Middle frontal gyrus (tissue), 1 donor: Measurements from ENCODE around the gene MUC5AC.
"Not testable (repeated sequence)": the region's sequence is repeated elsewhere in the genome, so short reads cannot be mapped to it uniquely, and the experiment has no call there.

Experiments
- DNase-seq: peaks from one replicate; pipeline ENCODE4 v3.0.0-alpha.2; 2015; ENCODE audit warnings: low spot score; ENCODE audit errors: extremely low spot score

Gene MUC5AC

DNA sequence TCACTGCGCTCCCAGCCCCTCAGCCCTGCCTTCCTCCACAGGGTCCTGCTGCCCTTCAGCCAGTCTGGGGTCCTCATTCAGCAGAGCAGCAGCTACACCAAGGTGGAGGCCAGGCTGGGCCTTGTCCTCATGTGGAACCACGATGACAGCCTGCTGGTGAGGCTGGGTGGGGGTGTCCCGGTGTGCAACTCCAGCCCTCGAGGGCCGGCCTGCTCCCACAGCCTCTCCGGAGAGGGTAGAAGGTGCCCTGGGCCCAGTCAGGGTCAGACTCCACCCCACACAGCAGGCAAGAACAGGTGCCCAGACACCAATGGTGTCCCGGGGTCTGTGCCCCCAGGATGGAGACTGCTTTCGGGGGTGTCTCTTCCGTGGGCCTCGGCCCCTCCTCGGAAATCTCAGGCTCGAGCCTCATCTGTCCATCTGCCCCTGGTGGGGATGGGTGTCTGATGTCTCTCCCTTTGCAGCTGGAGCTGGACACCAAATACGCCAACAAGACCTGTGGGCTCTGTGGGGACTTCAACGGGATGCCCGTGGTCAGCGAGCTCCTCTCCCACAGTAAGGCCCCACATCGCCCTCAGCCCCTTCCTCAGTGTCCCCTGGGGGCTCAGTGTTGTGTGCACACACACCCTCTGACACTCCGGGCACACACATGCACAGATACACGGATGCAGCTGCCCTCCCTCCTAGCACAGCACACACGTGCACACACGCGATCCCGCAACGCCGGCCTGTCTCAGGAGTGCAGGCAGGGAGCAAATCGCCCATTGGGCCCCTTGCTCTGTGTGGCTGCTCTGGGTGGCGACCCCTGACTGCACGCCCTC is 4.9 kb downstream of the MUC5AC start:
- no peak for DNase-seq

DNA sequence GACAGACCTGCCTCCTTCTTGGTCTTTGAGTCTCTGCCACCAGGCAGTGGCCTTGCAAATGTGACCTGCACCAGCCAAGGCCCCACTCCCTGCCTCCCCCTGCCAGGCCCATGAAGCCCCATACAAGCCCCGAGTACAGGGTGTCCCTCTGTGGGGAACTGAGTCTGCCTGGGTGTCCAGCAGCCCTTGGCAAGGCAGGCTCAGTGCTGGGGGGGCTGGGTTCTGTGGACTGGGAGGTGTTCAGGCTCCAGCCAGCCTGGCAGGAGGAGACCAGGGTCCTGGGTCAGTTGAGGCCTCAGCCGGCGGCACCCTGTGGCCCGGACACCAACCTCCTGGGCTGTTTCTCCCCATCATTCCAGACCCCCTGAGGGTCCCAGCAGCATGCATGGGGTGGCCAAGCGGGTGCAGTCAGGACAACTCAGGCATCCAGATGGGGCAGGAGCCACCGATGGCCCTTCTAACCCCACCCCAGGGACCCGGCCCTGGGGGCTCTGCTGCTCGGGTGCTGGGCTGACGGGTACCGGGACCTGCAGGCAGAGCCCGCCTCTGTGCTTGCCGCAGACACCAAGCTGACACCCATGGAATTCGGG is 5.7 kb downstream of the MUC5AC start:
- no peak for DNase-seq

DNA sequence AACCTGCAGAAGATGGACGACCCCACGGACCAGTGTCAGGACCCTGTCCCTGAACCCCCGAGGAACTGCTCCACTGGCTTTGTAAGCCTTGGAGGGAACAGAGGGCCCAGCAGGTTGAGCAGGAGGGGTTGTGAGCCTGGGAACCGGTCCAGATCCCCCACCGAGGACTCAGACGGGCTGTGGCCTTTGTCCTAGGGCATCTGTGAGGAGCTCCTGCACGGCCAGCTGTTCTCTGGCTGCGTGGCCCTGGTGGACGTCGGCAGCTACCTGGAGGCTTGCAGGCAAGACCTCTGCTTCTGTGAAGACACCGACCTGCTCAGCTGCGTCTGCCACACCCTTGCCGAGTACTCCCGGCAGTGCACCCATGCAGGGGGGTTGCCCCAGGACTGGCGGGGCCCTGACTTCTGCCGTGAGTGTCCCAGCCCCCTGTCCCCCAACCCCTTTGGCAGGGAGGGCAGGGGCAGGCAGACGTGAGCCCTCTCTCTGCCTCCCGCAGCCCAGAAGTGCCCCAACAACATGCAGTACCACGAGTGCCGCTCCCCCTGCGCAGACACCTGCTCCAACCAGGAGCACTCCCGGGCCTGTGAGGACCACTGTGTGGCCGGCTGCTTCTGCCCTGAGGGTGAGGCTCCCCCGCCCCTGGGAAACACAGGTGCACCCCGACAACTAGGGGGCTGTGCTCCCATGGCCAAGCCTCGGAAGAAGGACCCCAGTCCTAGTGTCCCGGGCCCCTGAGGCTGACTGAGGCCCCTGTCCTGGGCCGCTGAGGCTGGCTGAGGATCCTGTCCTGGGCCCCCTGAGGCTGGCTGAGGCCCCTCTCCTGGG is 6.4 kb downstream of the MUC5AC start:
- no peak for DNase-seq

DNA sequence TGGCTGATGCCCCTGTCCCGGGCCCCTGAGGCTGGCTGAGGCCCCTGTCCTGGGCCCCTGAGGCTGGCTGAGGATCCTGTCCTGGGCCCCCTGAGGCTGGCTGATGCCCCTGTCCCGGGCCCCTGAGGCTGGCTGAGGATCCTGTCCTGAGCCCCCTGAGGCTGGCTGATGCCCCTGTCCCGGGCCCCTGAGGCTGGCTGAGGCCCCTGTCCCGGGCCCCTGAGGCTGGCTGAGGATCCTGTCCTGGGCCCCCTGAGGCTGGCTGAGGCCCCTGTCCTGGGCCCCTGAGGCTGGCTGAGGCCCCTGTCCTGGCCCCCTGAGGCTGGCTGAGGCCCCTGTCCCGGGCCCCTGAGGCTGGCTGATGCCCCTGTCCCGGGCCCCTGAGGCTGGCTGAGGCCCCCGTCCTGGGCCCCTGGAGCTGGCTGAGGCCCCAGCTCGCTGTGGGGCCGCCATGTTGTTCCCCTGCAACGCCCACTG is 7.1 kb downstream of the MUC5AC start:
- DNase-seq = not testable (repeated sequence)

GRCh38 chr11:1165256-1166041 is 7.7 kb downstream of the MUC5AC start:
- no peak for DNase-seq

DNA sequence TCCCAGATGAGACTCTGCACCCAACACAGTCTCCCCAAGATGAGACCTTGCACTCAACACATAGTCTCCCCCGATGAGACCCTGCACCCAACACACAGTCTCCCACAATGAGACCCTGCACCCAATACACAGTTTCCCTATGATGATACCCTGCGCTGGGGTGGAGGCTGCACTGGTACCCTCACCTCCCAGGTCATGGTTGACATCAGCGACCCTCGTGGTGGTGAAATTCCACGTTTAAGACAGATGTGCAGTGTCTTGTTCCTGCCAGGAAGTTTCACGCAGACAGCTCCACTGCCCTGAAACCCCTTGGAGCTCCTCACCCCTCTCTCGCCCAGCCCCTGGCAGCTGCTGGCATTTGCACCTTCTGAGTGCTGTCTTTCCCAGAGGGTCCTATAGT is 9.5 kb downstream of the MUC5AC start:
- no peak for DNase-seq

DNA sequence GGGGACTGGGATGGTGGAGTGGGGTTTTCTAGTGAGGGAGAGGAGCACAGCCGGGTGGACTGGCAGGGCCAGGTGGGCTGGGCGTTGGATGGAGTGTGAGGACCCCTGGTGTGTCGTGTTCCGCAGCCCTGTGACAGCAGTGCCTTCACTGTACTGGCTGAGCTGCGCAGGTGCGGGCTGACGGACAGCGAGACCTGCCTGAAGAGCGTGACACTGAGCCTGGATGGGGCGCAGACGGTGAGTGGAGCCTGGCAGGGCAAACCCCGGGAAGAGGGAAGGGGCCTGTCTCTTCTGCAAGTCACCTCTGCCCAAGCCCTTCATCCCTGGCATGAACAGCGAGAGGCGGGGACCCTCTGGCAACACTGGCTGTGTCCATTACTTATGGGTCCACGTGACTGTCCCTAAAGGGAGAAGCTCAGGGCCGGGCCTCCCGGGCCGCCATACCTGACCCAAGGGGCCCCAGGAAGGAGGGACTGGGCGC is 10.0 kb downstream of the MUC5AC start:
- no peak for DNase-seq

GRCh38 chr11:1168256-1168655 is 10.5 kb downstream of the MUC5AC start:
- DNase-seq = no peak

DNA sequence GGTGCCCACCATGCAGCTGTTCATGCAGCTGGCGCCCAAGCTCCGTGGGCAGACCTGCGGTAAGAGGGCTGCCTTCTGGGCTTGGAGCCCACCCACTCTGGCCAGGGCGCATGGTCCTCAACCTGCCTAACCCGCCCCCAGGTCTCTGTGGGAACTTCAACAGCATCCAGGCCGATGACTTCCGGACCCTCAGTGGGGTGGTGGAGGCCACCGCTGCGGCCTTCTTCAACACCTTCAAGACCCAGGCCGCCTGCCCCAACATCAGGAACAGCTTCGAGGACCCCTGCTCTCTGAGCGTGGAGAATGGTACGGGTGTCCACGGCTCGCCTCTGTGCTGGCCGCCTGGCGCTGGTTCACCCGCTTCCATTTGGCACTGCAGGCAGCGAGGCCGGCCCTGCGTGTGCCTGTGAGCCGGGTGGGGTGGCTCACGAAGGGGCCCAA is 11.0 kb downstream of the MUC5AC start:
- no peak for DNase-seq

- no peak for DNase-seq
These were observed 13.7 kb downstream of the MUC5AC start for GRCh38 chr11:1171223-1171984.

- no peak for DNase-seq
These were observed 14.4 kb downstream of the MUC5AC start for GRCh38 chr11:1171985-1172728.

DNA sequence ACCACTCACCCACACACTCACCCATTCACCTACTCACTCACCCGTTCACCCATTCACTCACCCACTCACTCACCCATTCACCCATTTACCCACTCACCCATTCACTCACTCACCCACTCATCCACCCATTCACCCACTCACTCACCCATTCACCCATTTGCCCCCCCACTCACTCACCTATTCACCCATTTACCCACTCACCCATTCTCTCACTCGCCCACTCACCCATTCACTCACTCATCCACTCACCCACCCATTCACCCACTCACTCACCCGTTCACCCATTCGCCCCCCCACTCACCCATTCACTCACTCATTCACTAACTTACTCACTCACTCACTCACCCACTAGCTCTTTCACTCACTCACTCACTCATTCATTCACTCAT is 15.0 kb downstream of the MUC5AC start:
- DNase-seq = no peak

GRCh38 chr11:1173396-1173795 is 15.6 kb downstream of the MUC5AC start:
- not testable (repeated sequence) for DNase-seq

DNA sequence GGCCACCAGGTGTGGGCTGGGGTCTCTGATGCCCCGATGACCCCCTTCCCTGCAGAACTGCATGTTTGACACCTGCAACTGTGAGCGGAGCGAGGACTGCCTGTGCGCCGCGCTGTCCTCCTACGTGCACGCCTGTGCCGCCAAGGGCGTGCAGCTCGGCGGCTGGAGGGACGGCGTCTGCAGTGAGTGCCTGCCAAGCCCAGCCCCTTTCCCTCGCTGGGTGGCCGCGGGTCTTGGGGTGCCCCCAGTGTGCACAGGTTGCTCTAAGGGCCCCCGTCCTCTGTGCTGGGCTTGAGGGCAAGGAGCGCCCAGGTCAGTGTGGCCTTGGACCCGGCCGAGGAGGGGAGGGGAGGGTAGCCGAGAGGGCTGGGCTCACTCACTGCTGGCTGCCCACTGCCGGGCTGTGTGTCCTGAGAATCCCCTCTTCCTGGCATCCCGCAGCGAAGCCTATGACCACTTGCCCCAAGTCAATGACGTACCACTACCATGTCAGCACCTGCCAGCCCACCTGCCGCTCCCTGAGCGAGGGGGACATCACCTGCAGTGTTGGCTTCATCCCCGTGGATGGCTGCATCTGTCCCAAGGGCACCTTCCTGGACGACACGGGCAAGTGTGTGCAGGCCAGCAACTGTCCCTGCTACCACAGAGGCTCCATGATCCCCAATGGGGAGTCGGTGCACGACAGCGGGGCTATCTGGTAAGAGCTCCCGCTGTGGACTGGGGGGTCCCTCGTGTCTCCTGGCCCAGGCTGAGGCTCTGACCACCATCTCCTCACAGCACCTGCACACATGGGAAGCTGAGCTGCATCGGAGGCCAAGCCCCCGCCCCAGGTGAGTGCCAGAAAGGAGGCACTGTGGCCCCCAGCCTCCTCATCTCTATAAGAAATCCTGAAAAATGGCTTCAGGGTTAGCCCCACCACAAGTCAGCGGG is 17.0 kb downstream of the MUC5AC start:
- DNase-seq = no peak

GRCh38 chr11:1175461-1176223 is 17.9 kb downstream of the MUC5AC start:
- DNase-seq = no peak

- DNase-seq = no peak
These were observed 18.7 kb downstream of the MUC5AC start for GRCh38 chr11:1176224-1177019.
